KMS-11 (cell line): ENCODE data around the gene SLC6A6.

Experiments
- H2AFZ ChIP-seq: fragments of 200-600 bp; sonication (generic); 2 replicates; pipeline ENCODE4 v1.6.1; 2016; ENCODE audit warnings: antibody characterized with exemption, mixed run types, low read depth
- H3K27ac ChIP-seq: fragments of 200-600 bp; sonication (generic); 2 replicates; pipeline ENCODE4 v1.6.1; 2016; ENCODE audit warnings: mild to moderate bottlenecking, mixed run types
- H3K27me3 ChIP-seq: fragments of 200-600 bp; sonication (generic); 2 replicates; pipeline ENCODE4 v1.6.1; 2017; ENCODE audit warnings: mild to moderate bottlenecking, low read depth, mixed run types, moderate library complexity; ENCODE audit not compliant: insufficient read depth
- H3K36me3 ChIP-seq: fragments of 200-600 bp; sonication (generic); 2 replicates; pipeline ENCODE4 v1.6.1; 2017; ENCODE audit warnings: mild to moderate bottlenecking, mixed run types; ENCODE audit not compliant: insufficient read depth
- H3K4me1 ChIP-seq: fragments of 200-600 bp; sonication (generic); 2 replicates; pipeline ENCODE4 v1.6.1; 2016; ENCODE audit warnings: mild to moderate bottlenecking, low read depth, mixed run types; ENCODE audit not compliant: poor library complexity, severe bottlenecking
- H3K4me2 ChIP-seq: fragments of 200-600 bp; sonication (generic); 2 replicates; pipeline ENCODE4 v1.7.0; 2016; ENCODE audit warnings: mild to moderate bottlenecking, mixed run types
- H3K4me3 ChIP-seq: fragments of 200-600 bp; sonication (generic); IDR thresholded peaks from 2 replicates; pipeline ENCODE4 v1.6.1; 2017; ENCODE audit warnings: low read depth, low read length, mixed read lengths; ENCODE audit not compliant: insufficient read depth
- H3K79me2 ChIP-seq: fragments of 200-600 bp; sonication (generic); 2 replicates; pipeline ENCODE4 v1.6.1; 2016; ENCODE audit warnings: low read depth, mixed run types; ENCODE audit not compliant: insufficient read depth
- H3K9ac ChIP-seq: fragments of 200-600 bp; sonication (generic); 2 replicates; pipeline ENCODE4 v1.6.1; 2016; ENCODE audit warnings: mild to moderate bottlenecking, mixed run types
- H4K20me1 ChIP-seq: fragments of 200-600 bp; sonication (generic); 2 replicates; pipeline ENCODE4 v1.6.1; 2016; ENCODE audit warnings: mild to moderate bottlenecking, mixed run types; ENCODE audit not compliant: insufficient read depth
- CTCF ChIP-seq: fragments of 200-600 bp; sonication (generic); conservative IDR thresholded peaks from 2 replicates; pipeline ENCODE4 v1.6.1; 2017; ENCODE audit warnings: low read depth, mild to moderate bottlenecking, antibody characterized with exemption, low read length, moderate library complexity, mixed read lengths

Gene SLC6A6

GRCh38 chr3:14450506-14450905 lies 48.1 kb downstream of the SLC6A6 start:
- Histone ChIP-seq H3K79me2 (no peaks in the 10 kb centered on the region), H4K20me1 (no peaks in the 10 kb centered on the region), H3K9ac (no peak overlapping the region), H3K4me3 (no peak overlapping the region), H3K27ac (no peak overlapping the region), H3K4me2 (no peak overlapping the region), H3K4me1 (no peaks in the 10 kb centered on the region), H3K36me3 (no peaks in the 10 kb centered on the region), H2AFZ (no peak overlapping the region), H3K27me3 (no peaks in the 10 kb centered on the region)
- no peak for TF ChIP-seq CTCF

GRCh38 chr3:14450922-14451606 lies 48.7 kb downstream of the SLC6A6 start:
- Histone ChIP-seq H3K27ac (no peak overlapping the region), H3K4me2 (no peak overlapping the region), H3K36me3 (no peaks in the 10 kb centered on the region), H4K20me1 (no peaks in the 10 kb centered on the region), H3K79me2 (no peaks in the 10 kb centered on the region), H2AFZ (no peak overlapping the region), H3K9ac (no peak overlapping the region), H3K27me3 (no peaks in the 10 kb centered on the region), H3K4me1 (no peaks in the 10 kb centered on the region), H3K4me3 (no peak overlapping the region)
- no peak for TF ChIP-seq CTCF

- H3K27ac ChIP-seq, result no peak overlapping the region
- H3K36me3 ChIP-seq, result no peaks in the 10 kb centered on the region
- no peaks in the 10 kb centered on the region for H3K4me1 ChIP-seq
- H3K9ac ChIP-seq, result no peak overlapping the region
- H3K27me3 ChIP-seq, result no peaks in the 10 kb centered on the region
- no peak overlapping the region for H2AFZ ChIP-seq
- no peaks in the 10 kb centered on the region for H3K79me2 ChIP-seq
- no peak overlapping the region for H3K4me2 ChIP-seq
- no peak overlapping the region for H3K4me3 ChIP-seq
- no peaks in the 10 kb centered on the region for H4K20me1 ChIP-seq
- TF ChIP-seq CTCF, result no peak
These were observed 49.7 kb downstream of the SLC6A6 start for GRCh38 chr3:14451844-14452739.

GRCh38 chr3:14452740-14453710 lies 50.6 kb downstream of the SLC6A6 start:
- H2AFZ ChIP-seq, result no peak overlapping the region
- no peaks in the 10 kb centered on the region for H3K79me2 ChIP-seq
- TF ChIP-seq CTCF, result no peak
- H3K36me3 ChIP-seq, result no peaks in the 10 kb centered on the region
- no peaks in the 10 kb centered on the region for H3K4me1 ChIP-seq
- H3K4me3 ChIP-seq, result no peak overlapping the region
- H3K4me2 ChIP-seq, result no peak overlapping the region
- no peak overlapping the region for H3K27ac ChIP-seq
- H4K20me1 ChIP-seq, result no peaks in the 10 kb centered on the region
- H3K9ac ChIP-seq, result no peak overlapping the region
- H3K27me3 ChIP-seq, result no peaks in the 10 kb centered on the region
